ENCODE measurements around the gene DSC2.

GRCh38 chr18:31143025-31143424 lies 40.8 kb upstream of the DSC2 start:
- TF ChIP-seq CTCF (IDR thresholded peaks at IDR 0.05) (no peak), ZFX (IDR thresholded peaks at IDR 0.05; ENCODE audit: borderline replicate concordance) (no peak)
